PFSK-1 (cell line): ENCODE data around the gene PTDSS2.

Experiments
- POLR2AphosphoS5 ChIP-seq: IDR thresholded peaks from 2 replicates; pipeline ENCODE4 v1.6.1; 2012; ENCODE audit warnings: low read depth, mild to moderate bottlenecking, control low read depth, low read length, moderate library complexity
- SIN3A ChIP-seq: IDR thresholded peaks from 2 replicates; pipeline ENCODE4 v1.6.1; 2012; ENCODE audit warnings: mild to moderate bottlenecking, low read length, moderate library complexity, borderline replicate concordance; ENCODE audit not compliant: insufficient read depth
- TAF1 ChIP-seq: IDR thresholded peaks from 2 replicates; pipeline ENCODE4 v1.6.1; 2012; ENCODE audit warnings: low read length, control low read depth, borderline replicate concordance; ENCODE audit not compliant: insufficient read depth
- TF ChIP-seq, protein P1 (sequence below), 2 experiments: IDR thresholded peaks; 2 replicates each; pipeline versions ENCODE4 v1.6.1 to v1.8.0; 2011 to 2012; ENCODE audit warnings: low read depth in 2 of 2, low read length in 2 of 2, control low read depth in 1 of 2, inconsistent platforms in 1 of 2, mild to moderate bottlenecking in 1 of 2, moderate library complexity in 1 of 2; ENCODE audit not compliant: insufficient read depth in 1 of 2

DNA sequence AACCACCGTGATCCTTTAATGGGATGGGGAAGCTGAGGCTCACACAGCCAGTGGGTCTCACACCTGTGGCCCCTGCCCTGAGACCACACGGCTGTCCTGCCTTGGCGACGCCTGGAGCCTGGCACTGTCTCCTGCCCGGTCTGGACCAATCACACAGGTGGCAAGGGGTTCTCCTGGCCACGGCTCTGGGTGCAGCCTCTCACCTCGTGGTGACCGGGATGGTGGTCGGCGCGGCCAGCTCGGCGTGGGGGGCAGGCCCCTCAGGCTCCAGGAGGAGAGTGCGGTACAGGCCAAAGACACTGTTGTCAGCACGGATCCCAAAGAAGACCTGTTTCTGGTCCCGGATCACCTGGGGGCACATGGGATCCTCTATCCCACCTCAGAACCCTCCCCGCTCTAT is 17.0 kb upstream of the PTDSS2 start:
- TF ChIP-seq, protein P1, sequence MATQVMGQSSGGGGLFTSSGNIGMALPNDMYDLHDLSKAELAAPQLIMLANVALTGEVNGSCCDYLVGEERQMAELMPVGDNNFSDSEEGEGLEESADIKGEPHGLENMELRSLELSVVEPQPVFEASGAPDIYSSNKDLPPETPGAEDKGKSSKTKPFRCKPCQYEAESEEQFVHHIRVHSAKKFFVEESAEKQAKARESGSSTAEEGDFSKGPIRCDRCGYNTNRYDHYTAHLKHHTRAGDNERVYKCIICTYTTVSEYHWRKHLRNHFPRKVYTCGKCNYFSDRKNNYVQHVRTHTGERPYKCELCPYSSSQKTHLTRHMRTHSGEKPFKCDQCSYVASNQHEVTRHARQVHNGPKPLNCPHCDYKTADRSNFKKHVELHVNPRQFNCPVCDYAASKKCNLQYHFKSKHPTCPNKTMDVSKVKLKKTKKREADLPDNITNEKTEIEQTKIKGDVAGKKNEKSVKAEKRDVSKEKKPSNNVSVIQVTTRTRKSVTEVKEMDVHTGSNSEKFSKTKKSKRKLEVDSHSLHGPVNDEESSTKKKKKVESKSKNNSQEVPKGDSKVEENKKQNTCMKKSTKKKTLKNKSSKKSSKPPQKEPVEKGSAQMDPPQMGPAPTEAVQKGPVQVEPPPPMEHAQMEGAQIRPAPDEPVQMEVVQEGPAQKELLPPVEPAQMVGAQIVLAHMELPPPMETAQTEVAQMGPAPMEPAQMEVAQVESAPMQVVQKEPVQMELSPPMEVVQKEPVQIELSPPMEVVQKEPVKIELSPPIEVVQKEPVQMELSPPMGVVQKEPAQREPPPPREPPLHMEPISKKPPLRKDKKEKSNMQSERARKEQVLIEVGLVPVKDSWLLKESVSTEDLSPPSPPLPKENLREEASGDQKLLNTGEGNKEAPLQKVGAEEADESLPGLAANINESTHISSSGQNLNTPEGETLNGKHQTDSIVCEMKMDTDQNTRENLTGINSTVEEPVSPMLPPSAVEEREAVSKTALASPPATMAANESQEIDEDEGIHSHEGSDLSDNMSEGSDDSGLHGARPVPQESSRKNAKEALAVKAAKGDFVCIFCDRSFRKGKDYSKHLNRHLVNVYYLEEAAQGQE (IDR thresholded peaks at IDR 0.05; ENCODE audit: insufficient read depth in 1 of 2, low read depth in 2 of 2, low read length in 2 of 2): no peak
- TF ChIP-seq POLR2AphosphoS5 (no peak), TAF1 (no peak), SIN3A (no peak)
